Measurements from ENCODE around the gene CUX1. TPM values are rescaled to one million over a fixed set of nuclear protein-coding genes. Genes with fewer than 3 reads are reported as not detected.

Gene CUX1
- total RNA-seq, 3 donors from 2014 or later, result 35.1 to 54.4 (median 41.1) TPM

DNA sequence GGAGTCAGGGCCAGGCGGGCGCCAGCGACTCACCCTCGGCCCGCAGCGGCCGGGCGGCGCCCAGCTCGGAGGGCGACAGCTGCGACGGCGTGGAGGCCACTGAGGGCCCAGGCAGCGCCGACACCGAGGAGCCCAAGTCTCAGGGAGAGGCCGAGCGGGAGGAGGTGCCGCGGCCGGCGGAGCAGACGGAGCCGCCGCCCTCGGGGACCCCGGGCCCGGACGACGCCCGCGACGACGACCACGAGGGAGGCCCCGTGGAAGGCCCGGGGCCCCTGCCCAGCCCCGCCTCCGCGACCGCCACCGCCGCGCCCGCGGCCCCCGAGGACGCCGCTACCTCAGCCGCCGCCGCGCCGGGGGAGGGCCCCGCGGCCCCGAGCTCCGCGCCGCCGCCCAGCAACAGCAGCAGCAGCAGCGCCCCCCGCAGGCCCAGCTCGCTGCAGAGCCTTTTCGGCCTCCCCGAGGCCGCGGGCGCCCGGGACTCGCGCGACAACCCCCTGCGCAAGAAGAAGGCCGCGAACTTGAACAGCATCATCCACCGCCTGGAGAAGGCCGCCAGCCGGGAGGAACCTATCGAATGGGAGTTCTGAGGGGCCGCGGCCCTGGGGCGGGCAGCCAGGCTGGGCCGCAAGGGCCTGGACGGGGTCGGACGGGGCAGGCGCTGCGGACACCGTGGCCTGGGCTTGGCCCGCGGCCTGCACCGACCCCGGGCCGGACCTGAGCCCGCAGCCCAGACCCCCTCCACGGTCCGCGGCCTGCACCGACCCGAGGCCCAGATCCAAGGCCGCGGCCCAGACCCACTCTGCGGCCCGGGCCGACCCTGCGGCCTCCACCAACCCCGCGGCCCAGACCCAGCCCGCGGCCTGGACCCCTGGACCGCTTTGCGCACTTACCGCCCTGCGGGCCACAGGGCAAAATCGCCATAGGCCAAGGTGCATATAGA lies 431.3 kb downstream of the CUX1 start:
- H3K4me3 ChIP-seq, result no peak overlapping the region
- H3K9me3 ChIP-seq, result no peaks in the 10 kb centered on the region
- intact Hi-C loops (cut with DNase I; ENCODE audit: low total_unique reads), result no loop called here
- DNase-seq (ENCODE audit: low spot score in 2 of 2), result no peak
- no peaks in the 10 kb centered on the region for H3K27me3 ChIP-seq
- H3K27ac ChIP-seq, result no peak overlapping the region
- H3K4me1 ChIP-seq, result no peaks in the 10 kb centered on the region
- H3K36me3 ChIP-seq, result no peaks in the 10 kb centered on the region
- TF ChIP-seq, protein P1, sequence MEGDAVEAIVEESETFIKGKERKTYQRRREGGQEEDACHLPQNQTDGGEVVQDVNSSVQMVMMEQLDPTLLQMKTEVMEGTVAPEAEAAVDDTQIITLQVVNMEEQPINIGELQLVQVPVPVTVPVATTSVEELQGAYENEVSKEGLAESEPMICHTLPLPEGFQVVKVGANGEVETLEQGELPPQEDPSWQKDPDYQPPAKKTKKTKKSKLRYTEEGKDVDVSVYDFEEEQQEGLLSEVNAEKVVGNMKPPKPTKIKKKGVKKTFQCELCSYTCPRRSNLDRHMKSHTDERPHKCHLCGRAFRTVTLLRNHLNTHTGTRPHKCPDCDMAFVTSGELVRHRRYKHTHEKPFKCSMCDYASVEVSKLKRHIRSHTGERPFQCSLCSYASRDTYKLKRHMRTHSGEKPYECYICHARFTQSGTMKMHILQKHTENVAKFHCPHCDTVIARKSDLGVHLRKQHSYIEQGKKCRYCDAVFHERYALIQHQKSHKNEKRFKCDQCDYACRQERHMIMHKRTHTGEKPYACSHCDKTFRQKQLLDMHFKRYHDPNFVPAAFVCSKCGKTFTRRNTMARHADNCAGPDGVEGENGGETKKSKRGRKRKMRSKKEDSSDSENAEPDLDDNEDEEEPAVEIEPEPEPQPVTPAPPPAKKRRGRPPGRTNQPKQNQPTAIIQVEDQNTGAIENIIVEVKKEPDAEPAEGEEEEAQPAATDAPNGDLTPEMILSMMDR (IDR thresholded peaks at IDR 0.05), result no peak
- TF ChIP-seq POLR2A (IDR thresholded peaks at IDR 0.05) (no peak), POLR2AphosphoS5 (IDR thresholded peaks at IDR 0.05) (no peak)

DNA sequence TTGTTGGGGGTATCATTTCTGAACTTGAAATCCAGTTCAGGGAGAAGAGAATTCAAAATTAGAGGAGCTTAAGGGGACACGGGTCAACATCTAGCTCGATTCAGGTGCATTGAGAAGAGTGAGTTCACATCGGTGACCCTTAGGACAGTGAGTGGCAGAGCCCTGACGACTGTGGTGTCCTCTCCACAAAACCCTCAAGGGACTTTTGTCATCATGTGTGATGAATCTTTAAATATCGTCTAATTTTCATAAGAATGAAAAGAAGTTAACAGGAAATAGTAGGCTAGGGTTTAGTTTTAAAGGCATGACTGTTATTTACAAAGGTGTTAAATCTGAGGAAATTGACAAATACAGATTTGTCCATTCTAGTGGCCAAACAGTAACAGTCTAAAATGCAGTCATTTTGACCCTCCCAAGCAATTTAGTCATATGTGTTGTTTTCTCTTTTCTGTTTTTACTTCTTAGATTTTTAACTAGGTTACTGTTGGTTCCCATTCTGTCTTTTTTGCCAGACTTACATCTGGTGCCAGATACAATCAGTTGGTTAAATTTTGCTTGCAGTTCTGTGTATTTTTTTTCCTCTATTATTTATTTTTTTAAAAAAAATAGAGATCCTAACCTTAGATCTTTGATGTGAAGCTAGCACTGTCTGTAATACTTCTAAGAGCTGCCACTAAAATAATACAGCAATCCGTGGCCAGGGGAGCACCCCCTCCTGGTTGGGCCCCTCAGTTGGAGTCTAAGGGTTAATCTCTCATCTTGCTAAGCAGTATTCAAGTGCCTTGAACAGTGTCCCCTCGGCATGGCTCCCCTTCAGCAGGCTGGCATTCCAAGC lies 434.3 kb downstream of the CUX1 start:
- DNase-seq (ENCODE audit: low spot score in 2 of 2), result no peak
- H3K27me3 ChIP-seq, result no peaks in the 10 kb centered on the region
- H3K36me3 ChIP-seq, result no peaks in the 10 kb centered on the region
- no peak overlapping the region for H3K4me3 ChIP-seq
- no peak overlapping the region for H3K27ac ChIP-seq
- no peak for TF ChIP-seq POLR2AphosphoS5 (IDR thresholded peaks at IDR 0.05)
- no peak for TF ChIP-seq POLR2A (IDR thresholded peaks at IDR 0.05)
- TF ChIP-seq, protein P1 (IDR thresholded peaks at IDR 0.05), result no peak
- H3K4me1 ChIP-seq, result no peaks in the 10 kb centered on the region
- no peaks in the 10 kb centered on the region for H3K9me3 ChIP-seq
- intact Hi-C loops (cut with DNase I; ENCODE audit: low total_unique reads), result no loop called here

DNA sequence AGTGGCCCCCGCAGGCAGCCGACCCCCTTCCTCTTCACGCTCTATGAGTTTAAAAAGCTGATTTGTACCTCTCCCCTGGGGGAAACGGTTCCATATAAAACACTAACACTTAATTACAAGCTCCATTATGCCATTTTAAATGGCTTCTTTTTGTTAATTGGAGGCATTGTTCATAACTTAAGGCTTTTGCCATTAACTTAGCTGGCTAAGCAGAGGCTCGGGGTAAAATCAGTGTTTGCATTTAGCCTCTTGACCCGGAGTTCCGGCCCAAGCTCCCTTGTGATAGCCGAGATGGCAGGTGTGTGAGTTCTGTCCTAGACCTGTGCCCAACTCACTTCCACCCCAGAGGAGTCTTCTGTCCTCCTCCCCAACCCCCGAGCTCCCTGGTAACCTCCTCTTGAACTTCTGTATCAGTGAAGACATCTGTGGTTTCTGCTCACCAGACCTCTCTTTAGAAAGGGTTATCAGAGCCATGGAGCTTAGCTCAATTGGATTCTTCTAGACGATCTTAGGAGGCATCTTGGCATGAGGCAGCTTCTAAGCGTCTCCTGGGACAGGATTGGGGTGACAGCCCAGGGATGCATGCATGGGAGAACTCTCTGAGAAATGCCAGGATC lies 435.0 kb downstream of the CUX1 start:
- no peaks in the 10 kb centered on the region for H3K9me3 ChIP-seq
- no peak overlapping the region for H3K4me3 ChIP-seq
- DNase-seq (ENCODE audit: low spot score in 2 of 2), result no peak
- intact Hi-C loops (cut with DNase I; ENCODE audit: low total_unique reads), result no loop called here
- no peaks in the 10 kb centered on the region for H3K4me1 ChIP-seq
- H3K27ac ChIP-seq, result no peak overlapping the region
- TF ChIP-seq, protein P1 (IDR thresholded peaks at IDR 0.05), result no peak
- TF ChIP-seq POLR2A (IDR thresholded peaks at IDR 0.05) (no peak), POLR2AphosphoS5 (IDR thresholded peaks at IDR 0.05) (no peak)
- no peaks in the 10 kb centered on the region for H3K27me3 ChIP-seq
- no peaks in the 10 kb centered on the region for H3K36me3 ChIP-seq

DNA sequence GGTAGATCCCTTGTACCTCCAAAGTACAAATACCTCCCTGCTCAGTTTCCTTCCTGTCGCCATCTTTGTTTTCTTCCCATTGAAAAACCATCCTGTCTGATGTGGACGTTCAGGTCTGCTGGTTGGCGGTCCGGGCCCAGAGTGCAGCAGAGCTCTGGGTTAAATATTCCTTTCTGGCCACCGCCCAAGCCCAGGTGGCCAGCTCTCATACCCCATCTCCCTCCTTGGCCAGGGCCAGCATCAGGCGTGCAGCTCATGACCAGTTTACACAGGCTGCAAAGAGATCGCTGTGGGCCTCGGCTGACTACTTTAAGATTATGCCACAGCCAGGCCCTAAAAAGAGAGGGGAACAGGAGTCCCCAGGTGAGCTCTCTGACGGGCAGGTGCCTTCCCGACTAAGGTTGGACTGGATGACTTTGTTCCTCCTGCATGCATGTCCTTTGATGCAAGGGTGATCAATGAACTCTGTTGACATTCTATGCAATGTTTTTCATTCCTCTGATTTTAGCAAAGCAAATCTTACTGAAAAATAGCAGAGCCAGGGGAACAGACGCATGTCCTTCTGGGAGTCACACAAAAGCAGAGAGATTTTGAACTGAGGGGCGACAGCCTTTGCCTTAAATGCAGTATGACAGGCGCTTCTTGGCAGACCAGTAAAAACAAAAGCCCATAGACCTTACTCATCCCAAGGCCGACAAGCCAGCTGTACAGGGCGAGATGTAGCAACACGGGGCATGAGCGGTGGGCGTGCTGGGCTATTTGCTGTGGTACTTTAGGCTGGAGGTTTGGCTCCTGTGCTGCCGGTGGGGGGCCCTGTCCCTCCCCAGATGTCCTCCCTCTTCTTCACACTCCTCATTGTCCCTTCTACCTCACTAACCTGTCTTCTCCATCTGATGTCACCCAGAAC lies 435.9 kb downstream of the CUX1 start:
- Histone ChIP-seq H3K9me3 (no peaks in the 10 kb centered on the region), H3K4me3 (no peak overlapping the region), H3K4me1 (no peaks in the 10 kb centered on the region), H3K27ac (no peak overlapping the region), H3K27me3 (no peaks in the 10 kb centered on the region), H3K36me3 (no peaks in the 10 kb centered on the region)
- DNase-seq (ENCODE audit: low spot score in 2 of 2), result no peak
- TF ChIP-seq, protein P1 (IDR thresholded peaks at IDR 0.05), result no peak
- TF ChIP-seq POLR2AphosphoS5 (IDR thresholded peaks at IDR 0.05), result no peak
- no peak for TF ChIP-seq POLR2A (IDR thresholded peaks at IDR 0.05)
- intact Hi-C loops (cut with DNase I; ENCODE audit: low total_unique reads), result no loop called here

Data from breast epithelium (tissue), 4 donors.